ENCODE data around the gene RERG. TPM values are rescaled to one million over a fixed set of nuclear protein-coding genes. Genes with fewer than 3 reads are reported as not detected.

Gene RERG
- total RNA-seq, 2 experiments from 2014 or later, result not detected

- Mint-ChIP-seq H3K27me3 (peaks cover 8% of the 10 kb centered on the region), H3K9me3 (no peaks in the 10 kb centered on the region), H3K36me3 (ENCODE audit: low read depth) (no peaks in the 10 kb centered on the region), H3K4me1 (ENCODE audit: low read depth) (no peaks in the 10 kb centered on the region), H3K4me3 (no peak overlapping the region), H3K27ac (no peak overlapping the region)
- ATAC-seq (no peak), DNase-seq (no peak)
- CTCF ChIA-PET, result interaction anchor here (1.1 to 2.2 kb wide), 2 partner anchors 16 to 179 kb away, joined by 3 to 15 read pairs; partner anchors contain the start of gene RERG
- POLR2A ChIA-PET, result interaction anchor here (0.9 kb wide), 1 partner anchor 41 kb away, joined by 3 read pairs; no protein-coding TSS in a partner anchor
- intact Hi-C loops (cut with micrococcal nuclease), result no loop called here
- no peak for TF ChIP-seq CTCF (IDR thresholded peaks at IDR 0.05)
Observed at GRCh38 chr12:15205341-15206010, 15.7 kb downstream of the RERG start.

- H3K27ac Mint-ChIP-seq, result no peak overlapping the region
- TF ChIP-seq CTCF (IDR thresholded peaks at IDR 0.05), result no peak
- H3K27me3 Mint-ChIP-seq, result peaks cover 3% of the 10 kb centered on the region
- ATAC-seq, result no peak
- no peaks in the 10 kb centered on the region for H3K9me3 Mint-ChIP-seq
- H3K36me3 Mint-ChIP-seq (ENCODE audit: low read depth), result no peaks in the 10 kb centered on the region
- POLR2A ChIA-PET, result interaction anchor here (0.5 kb wide), 1 partner anchor 196 kb away, joined by 3 read pairs; no protein-coding TSS in a partner anchor
- intact Hi-C loops (cut with micrococcal nuclease), result no loop called here
- no peak for DNase-seq
- no peak overlapping the region for H3K4me3 Mint-ChIP-seq
- CTCF ChIA-PET, result interaction anchor here (3.1 kb wide), 1 partner anchor 20 kb away, joined by 17 read pairs; the partner anchor contains the start of gene RERG
- H3K4me1 Mint-ChIP-seq (ENCODE audit: low read depth), result no peaks in the 10 kb centered on the region
Observed at GRCh38 chr12:15201456-15201855, 19.8 kb downstream of the RERG start.

- no peak overlapping the region for H3K4me3 Mint-ChIP-seq
- H3K27me3 Mint-ChIP-seq, result peaks cover 3% of the 10 kb centered on the region
- intact Hi-C loops (cut with micrococcal nuclease), result no loop called here
- ATAC-seq (no peak), DNase-seq (no peak)
- CTCF ChIA-PET, result interaction anchor here (3.1 kb wide), 1 partner anchor 20 kb away, joined by 17 read pairs; the partner anchor contains the start of gene RERG
- no peaks in the 10 kb centered on the region for H3K36me3 Mint-ChIP-seq (ENCODE audit: low read depth)
- H3K4me1 Mint-ChIP-seq (ENCODE audit: low read depth), result no peaks in the 10 kb centered on the region
- POLR2A ChIA-PET, result no interaction called here
- no peak overlapping the region for H3K27ac Mint-ChIP-seq
- H3K9me3 Mint-ChIP-seq, result no peaks in the 10 kb centered on the region
- TF ChIP-seq CTCF (IDR thresholded peaks at IDR 0.05), result no peak
Observed at GRCh38 chr12:15201056-15201455, 20.2 kb downstream of the RERG start.

- Mint-ChIP-seq H3K4me1 (ENCODE audit: low read depth) (no peaks in the 10 kb centered on the region), H3K9me3 (no peaks in the 10 kb centered on the region), H3K27ac (no peak overlapping the region), H3K4me3 (no peak overlapping the region), H3K27me3 (peaks cover 3% of the 10 kb centered on the region), H3K36me3 (ENCODE audit: low read depth) (no peaks in the 10 kb centered on the region)
- TF ChIP-seq CTCF (IDR thresholded peaks at IDR 0.05), result no peak
- CTCF ChIA-PET, result interaction anchor here (0.9 to 1.3 kb wide), 2 partner anchors 11 to 21 kb away, joined by 3 read pairs; partner anchors contain the start of gene RERG
- intact Hi-C loops (cut with micrococcal nuclease), result no loop called here
- DNase-seq (no peak), ATAC-seq (no peak)
- POLR2A ChIA-PET, result no interaction called here
Observed at GRCh38 chr12:15200641-15201040, 20.6 kb downstream of the RERG start.

- ChIA-PET POLR2A (no interaction called here), CTCF (interaction anchor here (0.9 to 1.3 kb wide), 2 partner anchors 10 to 22 kb away, joined by 3 read pairs; partner anchors contain the start of gene RERG)
- no peak for TF ChIP-seq CTCF (IDR thresholded peaks at IDR 0.05)
- Mint-ChIP-seq H3K9me3 (no peaks in the 10 kb centered on the region), H3K27me3 (peaks cover 4% of the 10 kb centered on the region), H3K36me3 (ENCODE audit: low read depth) (no peaks in the 10 kb centered on the region), H3K4me3 (no peak overlapping the region), H3K27ac (no peak overlapping the region), H3K4me1 (ENCODE audit: low read depth) (no peaks in the 10 kb centered on the region)
- intact Hi-C loops (cut with micrococcal nuclease), result no loop called here
- ATAC-seq (no peak), DNase-seq (no peak)
Observed at GRCh38 chr12:15199930-15200329, 21.3 kb downstream of the RERG start.
